ENCODE results near the gene CCDC134.

The CCDC134 gene

DNA sequence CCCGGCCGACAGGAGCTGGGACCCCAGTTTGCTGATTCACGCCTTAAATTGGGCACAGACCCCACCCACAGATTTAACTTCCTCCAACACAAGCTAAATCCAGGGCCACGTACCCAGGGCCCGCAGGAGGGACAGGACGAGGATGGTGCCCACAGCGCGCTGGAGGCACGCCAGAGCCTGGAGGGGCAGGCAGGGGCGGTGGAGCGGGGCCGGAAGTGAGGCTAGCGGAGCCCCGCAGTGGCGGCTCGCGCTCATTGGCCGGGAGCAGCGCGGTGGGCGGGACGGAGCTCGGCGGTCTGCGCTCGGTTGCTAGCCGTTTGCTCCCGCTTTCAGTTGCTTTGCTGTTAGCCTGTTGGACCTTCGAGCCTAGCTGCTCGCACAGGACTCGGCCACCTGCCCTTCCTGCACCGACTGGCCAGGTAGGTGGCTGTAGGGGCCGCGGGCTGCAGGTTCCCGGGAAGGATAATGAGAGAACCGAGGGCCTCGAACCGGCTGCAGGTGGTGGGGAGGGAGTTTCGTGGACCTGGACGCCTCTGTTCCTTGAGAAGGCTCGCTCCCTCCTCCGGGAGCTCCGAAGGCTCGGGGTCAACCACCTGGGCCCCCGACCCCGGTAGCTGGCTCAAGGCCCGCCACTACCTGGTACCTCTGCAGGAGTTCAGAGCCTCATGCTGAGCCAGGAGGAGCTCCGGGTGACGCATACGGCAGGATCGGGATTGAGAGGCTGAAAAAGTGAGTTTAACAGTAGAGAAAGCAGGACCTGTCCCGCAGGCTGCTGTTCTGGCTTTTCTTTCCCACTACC lies at the start of gene CCDC134:
Gene CCDC134 (plus strand): TSS at position 332 of the 799 bp plus-strand sequence. CDS start 8,212 bp downstream, outside the sequence.
- no peak for FAIRE-seq

DNA sequence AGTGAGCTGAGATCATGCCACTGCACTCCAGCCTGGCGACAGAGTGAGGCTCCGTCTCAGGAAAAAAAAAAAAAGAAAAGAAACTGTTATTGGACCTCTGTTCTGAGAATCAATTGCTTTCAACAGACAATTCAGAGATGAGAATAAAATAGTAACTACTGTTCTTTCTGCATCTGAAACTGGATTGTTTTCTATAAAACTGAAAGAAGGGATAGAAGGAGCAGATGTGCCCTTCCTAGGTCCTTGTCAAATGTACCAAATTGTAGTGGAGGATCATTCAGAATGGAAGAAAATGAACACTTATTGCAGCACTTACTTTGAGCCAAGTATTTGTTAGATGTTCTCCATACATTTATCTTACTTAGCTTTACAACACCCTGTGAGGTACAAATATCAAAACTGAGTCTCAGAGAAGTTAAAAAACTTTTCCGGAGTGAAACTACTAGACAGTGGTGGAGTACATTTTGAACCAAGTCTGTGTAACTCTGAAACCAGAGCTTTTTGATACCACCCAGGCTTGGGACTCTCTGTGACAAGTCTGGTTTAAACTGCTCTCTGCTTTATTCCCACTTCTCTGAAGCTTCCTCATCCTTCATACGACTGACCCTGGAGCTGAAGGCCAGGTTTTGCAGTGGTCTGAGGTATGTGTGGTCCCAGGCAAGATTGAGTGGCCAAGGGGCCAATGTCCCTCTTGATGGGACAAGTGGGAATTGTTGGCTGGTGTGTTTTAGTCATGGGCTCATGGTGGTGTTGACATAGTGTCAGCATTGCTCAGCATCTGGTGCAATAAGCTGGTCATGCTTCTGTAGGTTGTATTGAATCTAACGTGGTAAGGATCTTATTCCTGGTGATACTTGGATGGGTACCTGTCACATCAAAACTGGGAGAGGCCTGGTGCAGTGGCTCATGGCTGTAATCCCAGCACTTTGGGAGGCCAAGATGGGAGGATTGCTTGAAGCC lies 48.2 kb upstream of the CCDC134 start:
- FAIRE-seq: no peak

DNA sequence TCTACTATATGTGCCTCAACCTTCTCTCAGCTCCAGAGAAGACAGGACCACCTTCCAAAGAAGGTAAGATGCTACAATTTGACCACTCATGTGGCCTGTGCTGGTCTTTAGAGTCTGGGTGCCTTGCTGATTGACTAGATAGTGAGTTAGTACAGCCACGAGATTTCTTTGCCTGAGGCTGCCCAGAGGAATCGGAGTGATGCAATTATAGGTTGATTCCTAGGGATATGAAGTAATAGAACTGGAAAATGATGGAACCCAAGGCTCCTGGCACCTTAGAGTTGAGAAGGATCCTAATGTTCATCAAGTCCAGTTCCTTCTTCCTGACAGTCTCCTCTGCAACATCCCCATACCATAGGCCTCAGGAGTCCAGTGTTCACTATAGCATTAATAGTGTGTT lies 46.5 kb upstream of the CCDC134 start:
- FAIRE-seq: no peak

DNA sequence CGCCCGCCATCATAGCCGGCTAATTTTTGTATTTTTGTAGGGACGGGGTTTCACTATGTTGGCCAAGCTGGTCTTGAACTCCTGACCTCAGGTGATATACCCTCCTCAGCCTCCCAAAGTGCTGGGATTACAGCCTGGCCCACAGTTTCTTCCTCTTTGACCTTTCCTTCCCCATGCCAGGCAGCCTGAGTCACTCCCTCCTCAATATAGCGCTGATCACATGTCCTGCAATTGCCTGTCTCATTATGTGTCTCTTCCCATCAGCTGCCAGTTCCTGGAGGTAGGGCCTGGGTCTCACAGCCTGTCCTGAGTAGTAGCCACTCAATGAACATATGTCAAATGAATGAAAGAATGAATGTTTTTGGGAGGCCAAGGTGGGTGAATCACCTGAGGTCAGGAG lies 43.0 kb upstream of the CCDC134 start:
- FAIRE-seq: no peak

DNA sequence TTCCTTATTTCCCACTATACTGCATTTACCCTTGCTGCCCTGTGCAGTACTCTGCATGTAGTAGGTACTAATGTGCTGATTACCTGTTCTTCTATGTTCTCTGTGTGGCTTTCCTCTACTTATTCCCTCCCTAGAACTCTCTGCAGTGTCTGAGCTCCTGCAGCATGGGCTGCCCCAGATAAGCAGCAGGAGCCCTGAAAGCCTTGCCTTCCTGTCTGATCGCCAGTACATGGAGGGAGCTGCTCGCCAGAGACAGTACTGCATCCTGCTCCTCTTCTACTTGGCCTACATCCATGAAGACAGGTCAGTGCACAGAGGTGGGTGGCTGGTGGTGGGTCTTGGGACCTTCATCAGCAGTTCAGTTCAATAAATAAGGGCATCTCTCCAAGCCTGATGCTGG lies 42.2 kb upstream of the CCDC134 start:
- FAIRE-seq: no peak

DNA sequence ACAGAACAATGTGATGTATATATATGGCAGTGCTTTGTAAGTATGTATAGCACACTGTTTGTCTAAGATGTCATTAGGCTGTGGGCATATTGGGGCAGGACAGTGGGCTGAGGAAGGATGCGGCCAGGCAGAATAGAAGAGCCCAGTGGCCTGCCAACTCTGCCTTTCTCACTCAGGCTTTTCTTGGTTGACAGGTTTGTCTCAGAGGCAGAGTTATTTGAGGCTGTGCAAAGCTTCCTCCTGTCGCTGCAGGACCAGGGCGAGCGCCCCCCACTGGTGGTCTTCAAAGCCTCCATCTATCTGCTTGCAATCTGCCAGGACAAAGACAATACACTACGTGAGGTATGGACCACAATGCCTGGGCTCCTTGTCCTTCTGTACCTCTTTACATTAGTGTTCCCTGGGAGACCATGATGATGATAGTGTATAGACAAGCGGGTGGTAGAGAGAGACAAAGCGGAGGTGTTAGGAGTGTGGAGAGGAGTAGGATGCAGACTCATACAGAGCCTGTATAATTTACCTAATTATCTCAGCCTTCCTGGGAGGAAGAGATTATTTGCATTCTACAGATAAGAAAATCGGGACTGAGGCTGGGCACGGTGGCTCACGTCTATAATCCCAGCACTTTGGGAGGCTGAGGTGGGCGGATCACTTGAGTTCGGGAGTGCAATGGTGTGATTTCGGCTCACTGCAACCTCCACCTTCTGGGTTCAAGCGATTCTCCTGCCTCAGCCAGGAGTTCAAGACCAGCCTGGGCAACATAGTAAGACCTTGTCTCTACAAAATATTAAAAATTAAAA lies 37.3 kb upstream of the CCDC134 start:
- no peak for FAIRE-seq

DNA sequence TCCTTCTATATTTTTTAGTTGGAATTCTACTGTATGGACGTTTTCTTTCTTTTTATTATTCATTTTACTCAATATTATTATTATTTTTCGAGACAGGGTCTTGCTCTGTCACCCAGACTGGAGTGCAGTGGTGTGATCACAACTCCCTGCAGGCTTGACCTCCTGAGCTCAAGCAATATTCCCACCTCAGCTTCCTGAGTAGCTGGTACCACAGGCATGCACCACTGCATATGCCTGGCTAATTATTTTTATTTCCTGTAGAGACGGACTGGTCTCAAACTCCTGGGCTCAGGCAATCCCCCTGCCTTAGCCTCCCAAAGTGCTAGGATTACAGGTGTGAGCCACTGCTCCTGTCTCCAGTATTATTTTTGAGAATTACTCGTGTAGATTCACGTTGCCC lies 34.0 kb upstream of the CCDC134 start:
- FAIRE-seq: no peak

DNA sequence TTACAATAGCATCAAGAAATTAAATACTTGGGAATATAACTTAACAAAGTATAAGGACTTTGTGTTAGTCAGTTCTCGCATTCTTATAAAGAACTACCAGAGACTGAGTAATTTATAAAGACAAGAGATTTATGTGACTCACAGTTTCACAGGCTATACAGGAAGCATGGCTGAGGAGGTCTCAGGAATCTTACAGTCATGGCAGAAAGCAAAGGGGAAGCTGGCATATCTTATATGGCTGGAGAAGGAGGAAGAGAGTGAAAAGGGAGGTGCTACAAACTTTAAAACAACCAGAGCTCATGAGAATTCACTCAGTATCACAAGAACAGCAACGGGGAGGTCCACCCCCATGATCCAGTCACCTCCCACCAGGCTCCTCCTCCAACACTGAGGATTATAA lies 32.0 kb upstream of the CCDC134 start:
- FAIRE-seq: no peak

DNA sequence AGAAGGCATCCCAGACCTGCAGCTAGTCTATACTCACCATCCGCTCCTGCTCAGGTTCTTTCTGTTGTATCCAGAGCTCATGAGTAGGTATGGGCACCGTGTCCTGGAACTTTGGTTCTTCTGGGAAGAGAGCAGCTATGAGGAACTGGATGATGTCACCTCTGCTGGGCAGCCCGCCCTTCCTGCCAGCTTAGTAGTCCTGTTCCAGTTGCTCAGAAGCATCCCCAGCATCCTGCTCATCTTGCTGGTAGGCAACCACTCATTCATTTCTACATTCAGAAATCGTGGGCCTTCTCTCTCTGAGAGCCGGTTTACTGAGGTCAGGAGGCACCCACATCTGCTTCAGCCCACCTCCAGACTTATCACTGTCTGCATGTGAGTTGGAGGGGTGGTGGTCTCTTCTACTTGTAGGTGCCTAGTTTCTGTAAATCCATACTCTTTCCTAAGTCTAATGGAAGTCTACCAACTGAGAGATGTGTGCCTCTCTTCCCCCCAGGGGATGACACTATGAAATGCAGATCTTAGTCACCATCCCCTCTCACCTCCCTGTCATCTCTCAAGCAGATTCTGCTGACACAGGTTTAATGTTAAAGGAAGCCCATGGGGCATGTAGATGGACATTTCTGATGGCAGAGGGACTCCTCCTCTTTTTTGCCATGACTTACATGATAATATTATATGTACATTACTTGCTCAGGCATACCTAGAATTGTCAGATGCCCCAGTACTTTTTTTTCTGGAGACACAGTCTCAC lies 29.6 kb upstream of the CCDC134 start:
- FAIRE-seq: no peak

DNA sequence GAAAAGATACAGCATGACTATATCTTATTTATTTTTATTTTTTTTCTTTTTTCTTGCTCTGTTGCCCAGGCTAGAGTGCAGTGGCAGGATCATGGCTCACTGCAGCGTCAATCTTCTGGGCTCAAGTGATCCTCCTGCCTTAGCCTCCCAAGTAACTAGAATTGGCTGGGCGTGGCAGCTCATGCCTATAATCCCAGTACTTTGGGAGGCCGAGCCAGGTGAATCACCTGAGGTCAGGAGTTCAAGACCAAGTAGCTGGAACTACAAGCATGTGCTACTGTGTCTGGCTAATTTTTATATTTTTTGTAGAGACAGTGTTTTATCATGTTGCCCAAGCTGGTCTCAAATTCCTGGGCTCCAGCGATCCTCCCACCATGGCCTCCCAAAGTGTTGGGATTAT lies 28.3 kb upstream of the CCDC134 start:
- no peak for FAIRE-seq

DNA sequence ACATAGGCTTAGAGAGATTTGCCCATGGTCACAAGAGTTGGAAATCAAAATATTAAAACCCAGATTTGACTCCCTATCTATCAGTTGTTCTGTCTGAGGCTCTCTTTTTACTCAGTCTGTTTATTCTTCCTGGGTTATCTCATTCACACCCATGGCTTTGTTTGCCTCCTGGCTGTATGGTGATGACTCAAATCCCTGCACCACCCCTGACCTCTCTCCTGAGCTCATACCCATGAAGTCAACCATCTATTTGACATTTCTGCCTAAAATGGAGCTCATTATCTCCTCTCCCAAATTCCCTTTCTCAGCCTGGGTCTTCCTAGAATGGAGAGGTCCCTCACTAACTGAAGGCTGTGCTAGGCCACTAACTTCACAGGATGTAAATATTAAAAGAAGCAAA lies 27.8 kb upstream of the CCDC134 start:
- no peak for FAIRE-seq

DNA sequence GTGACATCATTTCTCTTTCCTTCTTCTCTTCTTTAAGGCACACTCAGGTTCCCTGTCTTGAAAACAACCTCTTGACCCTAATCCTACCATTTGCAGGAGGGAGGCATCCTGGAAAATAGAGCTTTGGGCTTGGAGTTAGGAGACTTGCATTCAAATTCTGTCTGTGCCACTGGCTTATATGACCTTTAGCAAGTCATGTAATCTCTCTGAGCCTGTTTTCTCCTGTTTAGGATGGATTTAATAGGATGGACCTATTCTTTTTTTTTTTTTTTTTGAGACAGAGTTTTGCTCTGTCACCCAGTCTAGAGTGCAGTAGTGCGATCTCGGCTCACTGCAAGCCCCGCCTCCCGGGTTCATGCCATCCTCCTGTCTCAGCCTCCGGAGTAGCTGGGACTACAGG lies 25.1 kb upstream of the CCDC134 start:
- no peak for FAIRE-seq

DNA sequence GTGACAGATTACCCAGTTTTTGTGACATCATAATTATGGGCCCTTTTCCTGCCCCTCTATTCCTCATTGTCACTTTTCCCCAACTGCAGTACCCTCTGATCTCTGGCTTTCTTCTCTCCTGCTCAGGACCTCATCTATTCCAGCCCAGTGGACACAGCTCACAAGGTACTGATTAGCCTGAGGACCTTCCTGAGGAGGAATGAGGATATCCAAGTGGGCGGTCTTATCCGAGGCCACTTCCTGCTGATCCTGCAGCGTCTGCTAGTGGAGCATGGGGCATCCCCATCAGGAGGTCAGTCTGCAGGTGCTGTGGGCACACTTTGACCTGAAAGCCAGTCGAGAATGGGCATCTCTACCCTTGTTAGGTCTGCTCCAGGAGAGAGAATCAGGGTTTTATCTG lies 24.5 kb upstream of the CCDC134 start:
- no peak for FAIRE-seq

DNA sequence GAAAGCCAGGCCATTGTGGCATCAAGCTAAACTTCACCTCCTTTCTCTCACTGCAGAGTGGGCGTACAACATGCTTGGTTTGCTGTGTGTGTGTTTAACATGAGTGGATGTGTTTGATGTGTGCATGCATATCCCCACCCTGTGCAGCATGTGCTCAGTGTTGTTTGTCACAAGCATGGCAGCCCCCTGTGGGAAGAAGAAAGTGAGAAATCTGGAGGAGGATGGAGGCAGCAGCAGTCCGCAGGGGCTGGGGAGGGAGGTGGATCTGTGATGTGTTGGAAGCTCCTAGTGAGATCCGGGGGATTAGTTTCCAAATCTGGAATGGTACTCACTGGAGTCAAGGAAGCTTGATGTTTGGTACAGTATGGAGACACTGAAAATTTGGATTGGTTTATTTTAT lies 24.1 kb upstream of the CCDC134 start:
- FAIRE-seq: no peak

DNA sequence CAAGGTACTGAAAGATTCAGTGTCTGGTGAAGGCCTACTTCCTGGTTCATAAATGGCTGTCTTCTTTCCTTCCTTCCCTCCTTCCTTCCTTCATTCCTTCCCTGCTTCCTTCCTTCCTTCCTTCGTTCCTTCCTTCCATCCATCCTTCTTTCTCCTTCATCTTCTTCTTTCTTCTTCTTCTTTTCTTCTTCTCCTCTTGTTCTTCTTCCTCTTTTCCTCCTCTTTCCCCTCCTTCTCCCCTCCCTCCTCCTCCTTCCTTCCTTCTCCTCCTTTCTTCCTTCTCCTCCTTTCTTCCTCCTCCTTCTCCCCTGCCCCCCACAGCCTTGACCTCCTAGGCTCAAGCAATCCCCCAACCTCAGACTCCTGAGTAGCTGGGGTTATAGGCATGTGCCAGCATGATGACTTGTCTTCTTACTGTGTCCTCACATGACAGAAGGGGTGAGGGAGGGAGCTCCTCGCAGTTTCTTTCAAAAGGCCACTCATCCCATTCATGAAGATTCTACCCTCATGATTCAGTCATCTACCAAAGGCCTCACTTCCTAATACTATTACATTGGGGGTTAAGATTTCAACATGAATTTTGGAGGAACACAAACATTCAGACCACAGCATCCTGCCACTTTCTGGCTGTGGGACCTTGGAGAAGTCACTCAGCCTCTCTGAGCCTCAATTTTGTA lies 22.6 kb upstream of the CCDC134 start:
- no peak for FAIRE-seq

DNA sequence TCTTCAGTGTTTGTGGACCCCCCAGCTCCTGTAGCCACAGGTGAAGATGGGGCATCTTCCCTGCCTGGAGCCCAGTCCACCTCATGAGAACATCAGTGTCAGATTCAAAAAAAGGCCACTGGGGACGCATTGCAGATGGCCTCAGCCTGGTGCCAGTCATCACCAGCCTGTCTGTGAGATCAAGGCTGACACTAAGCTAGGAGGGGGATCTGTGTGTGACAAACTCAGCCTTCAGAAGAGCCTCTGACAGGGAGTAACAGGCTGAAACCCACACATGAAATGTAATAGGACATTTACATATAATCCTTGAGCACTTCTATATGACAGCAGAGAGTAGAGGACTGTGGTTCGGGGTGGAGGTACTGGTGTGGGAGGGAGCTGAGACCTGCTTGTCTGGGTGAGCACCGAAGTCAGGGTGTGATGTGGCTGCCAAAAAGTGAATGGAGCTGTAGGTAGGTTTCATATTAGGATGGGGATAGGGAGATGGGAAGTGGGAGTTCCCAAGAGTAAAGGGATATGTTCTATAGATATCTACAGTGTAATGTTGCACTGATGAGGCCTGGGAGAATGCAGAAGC lies 20.5 kb upstream of the CCDC134 start:
- FAIRE-seq: no peak

DNA sequence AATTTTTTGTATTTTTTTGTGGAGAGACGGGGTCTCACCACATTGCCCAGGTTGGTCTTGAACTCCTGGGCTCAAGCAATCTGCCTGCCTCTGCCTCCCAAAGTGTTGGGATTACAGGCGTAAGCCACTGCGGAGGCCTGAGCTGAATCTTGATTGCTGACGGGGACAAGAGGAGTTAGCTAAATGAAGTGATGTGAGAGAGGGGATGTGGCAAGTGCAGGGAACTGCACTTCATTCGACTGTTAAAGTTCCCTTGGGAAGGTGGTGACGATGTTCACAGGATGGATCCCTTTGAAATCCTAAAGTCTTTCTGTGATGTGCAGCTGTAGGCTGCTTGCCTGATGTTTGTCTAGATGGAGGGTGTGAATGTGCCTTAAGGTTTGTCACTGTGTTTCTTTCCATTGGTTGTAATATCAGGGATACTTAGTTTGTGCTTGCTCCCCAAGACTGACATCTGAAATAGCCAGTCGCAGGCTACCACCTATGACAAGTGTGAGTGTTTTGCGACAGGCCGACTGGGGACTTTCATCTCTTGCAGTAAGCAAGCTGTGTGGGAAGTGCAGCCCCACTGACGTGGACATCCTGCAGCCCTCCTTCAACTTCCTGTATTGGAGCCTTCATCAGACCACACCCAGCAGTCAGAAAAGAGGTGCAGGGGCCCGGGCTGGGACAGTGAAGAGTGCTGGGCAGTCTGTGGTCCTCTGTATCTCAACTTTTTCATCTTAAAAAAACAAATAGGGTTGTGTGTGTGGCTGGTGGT lies 19.6 kb upstream of the CCDC134 start:
- FAIRE-seq: no peak

DNA sequence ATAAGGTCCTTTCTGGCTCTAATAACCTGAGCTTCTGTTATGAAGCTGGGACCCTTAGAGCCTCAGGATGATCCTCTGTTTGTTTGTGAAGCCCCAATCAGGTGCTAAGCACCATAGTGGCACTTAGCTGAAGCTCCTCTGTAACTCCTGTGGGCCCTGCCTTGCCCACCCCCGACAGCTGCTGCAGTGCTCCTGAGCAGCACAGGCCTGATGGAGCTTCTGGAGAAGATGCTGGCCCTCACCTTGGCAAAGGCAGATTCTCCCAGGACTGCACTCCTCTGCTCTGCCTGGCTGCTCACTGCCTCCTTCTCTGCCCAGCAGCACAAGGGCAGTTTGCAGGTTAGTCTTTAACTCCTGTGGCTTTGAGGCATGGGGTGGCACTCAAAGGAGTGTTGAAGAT lies 19.0 kb upstream of the CCDC134 start:
- no peak for FAIRE-seq

DNA sequence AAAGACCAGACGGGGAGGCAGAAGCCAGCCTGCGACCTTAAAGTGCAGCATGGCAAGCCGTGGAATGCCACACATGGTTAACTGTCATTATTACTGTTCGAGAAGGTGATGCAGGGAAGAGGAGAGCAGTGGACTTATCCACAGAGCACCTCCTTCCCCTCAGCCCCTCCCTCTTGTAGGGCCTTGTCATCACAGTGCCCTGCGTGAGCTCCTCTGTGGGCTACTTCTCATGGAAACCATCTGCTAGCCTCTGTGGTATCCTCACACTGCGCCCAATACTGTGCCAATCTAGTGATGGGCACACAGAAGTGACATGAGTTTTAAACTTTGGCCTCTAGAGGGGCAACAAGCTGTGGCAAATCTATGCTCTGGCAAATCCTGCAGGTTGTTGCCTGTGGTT lies 18.2 kb upstream of the CCDC134 start:
- FAIRE-seq: no peak

DNA sequence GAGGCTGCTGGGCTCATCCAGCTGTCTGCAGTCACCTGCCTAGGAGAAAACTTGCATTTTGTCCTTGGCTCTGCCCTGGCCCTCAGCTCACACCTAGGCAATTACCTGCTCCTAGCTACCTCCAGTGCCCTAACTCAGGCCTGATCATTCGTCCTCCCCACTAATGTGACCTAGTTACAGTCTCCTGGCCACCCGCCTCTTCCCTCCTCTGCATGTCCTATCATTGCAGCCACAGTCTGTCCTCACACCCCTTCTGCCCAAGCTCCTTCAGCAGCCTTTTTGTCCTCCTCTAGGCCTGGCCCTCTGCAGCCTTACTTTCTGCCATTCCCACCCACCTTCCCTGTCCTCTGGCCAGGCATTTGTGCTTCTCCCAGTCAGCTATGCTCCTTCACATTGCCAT lies 17.7 kb upstream of the CCDC134 start:
- FAIRE-seq: no peak

DNA sequence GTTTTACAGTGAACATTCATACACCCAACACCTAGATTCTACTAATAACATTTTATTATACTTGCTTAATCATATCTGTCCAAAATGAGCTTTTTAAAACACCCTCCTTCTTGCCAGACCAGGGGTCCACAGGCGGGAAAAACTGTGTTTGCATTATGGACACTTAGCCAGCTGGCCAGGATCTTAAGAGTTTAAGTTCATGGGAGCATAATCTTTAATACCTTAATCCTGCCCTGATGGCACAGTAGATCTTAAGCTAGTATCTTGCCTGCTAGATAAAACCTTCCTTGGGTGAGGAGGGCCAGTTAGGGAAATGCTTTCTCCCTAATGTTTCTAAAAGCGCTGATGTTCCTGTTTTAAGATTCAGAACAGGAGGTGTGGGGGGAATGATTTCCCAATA lies 13.1 kb upstream of the CCDC134 start:
- FAIRE-seq: no peak

Measured in endometrium (tissue), 2 donors.